Mammary epithelial cell (primary cell): Measurements from ENCODE around the gene ZNF599.

Experiments used
- CTCF ChIP-seq, 2 donors: IDR thresholded peaks in 1 of 2; conservative IDR thresholded peaks in 1 of 2; 2 replicates each; pipeline ENCODE4 v1.5.1; 2011 to 2012; ENCODE audit warnings: inconsistent platforms in 2 of 2, low read length in 2 of 2, mild to moderate bottlenecking in 2 of 2, control low read depth in 1 of 2, low read depth in 1 of 2; ENCODE audit not compliant: insufficient read depth in 1 of 2; ENCODE audit errors: extremely low read depth in 1 of 2
- EZH2 ChIP-seq: IDR thresholded peaks from 2 replicates; pipeline ENCODE4 v1.6.1; 2012; ENCODE audit warnings: low read length, inconsistent platforms, borderline replicate concordance

- peak; percentile 46 to 55 for TF ChIP-seq CTCF (conservative IDR thresholded peaks at IDR 0.05 in 1 of 2, IDR thresholded peaks at IDR 0.05 in 1 of 2; ENCODE audit: extremely low read depth in 1 of 2, insufficient read depth in 1 of 2, low read depth in 1 of 2, low read length in 2 of 2)
- TF ChIP-seq EZH2, result no peak
These were observed 60.4 kb downstream of the ZNF599 start for GRCh38 chr19:34712395-34713261.
